Endometrium (tissue), 2 donors: ENCODE results near the gene PCBP4.

Experiments
- FAIRE-seq: peaks from 2 replicates; lab custom pipeline; 2012; peaks lifted over from hg19 to GRCh38; lab: Jason Lieb, UNC
- donor health status: control.
- donor health status: control.

PCBP4 gene

GRCh38 chr3:51970606-51971300 lies 3.5 kb upstream of the PCBP4 start:
- FAIRE-seq: no peak

GRCh38 chr3:51969841-51970240 lies 2.6 kb upstream of the PCBP4 start:
- FAIRE-seq: no peak

DNA sequence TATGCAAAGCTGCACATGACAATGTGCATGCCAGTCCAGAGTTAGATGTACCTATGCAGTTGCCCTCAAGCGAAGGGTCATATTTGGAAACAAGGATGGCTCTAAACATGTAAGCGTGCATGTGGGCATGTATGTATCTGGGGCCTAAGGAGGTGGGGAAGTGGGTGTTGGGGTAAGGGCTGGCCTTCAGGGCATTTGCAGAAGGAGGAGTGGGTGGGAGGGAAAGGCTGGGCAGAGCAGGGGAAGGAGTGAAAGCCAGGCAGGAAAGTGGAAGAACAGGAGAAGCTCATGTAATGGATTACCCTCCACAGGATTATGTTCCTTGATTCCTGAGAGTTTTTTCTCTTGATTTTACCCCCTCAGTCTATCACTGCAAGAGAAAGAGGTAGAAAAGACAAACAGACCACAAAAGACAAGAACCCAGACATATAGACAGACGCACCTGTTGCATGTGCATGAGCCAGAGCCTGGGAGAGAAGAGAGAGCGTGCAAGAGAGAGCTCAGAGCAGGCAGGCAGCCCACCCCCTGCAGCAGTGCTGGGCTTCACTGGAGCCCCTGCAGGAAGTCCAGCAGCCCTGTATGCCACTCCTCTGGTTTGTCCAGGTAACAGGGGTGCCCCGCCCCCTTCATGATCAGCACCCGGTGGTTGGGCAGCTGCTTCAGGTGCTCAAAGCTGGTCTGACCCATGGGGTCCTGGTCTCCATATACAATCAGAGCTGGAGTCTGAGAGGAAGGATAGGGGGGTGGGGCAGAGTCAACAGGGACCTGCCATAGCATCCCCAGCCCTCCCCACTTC lies 1.8 kb upstream of the PCBP4 start:
- FAIRE-seq: no peak

- no peak for FAIRE-seq
These were observed 1.0 kb upstream of the PCBP4 start for GRCh38 chr3:51968170-51968775.

DNA sequence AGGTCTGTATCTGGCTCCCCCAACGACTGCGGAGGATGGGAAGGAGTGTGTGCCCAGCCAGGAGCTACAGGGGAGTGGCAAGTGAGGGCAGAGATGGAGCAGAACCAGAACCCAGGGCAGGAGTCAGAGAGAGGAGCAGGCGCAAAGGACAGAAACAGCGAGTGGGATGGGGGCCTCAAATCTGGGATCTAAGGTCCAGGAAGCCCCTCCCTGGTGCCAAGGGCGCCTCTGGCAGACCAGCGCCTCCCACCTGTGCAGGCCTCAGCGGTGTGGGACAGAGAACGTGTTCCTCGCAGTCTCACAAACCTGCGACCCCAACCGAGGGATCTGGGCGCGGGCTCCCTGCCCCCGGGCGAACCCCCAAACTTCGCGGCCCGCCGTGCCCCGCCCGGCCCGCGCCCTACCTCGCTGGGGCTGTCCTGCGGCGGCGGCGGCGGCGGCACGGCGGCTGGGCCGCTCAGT lies 301 bp downstream of the PCBP4 start:
- no peak for FAIRE-seq

DNA sequence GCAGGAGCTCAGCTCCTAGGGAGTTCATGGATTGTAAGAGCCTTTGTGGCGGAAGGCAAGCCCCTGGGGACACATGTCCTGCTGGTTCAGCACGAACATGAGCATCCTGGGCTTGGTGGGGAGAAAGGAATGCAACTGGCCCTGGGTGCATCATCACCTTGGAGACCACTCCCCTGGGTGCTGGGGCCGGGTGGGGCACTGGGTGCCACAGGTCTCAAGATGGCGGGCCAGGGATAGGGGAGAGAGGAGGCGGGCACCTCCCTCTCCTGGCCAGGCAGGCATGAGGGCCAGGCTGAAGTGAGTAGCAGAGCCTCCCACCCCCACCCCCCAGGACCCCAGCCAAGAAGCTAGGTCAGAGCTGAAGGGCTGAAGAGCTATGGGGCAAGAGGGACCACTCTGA lies 768 bp downstream of the PCBP4 start:
- no peak for FAIRE-seq

- no peak for FAIRE-seq
These were observed 1.2 kb downstream of the PCBP4 start for GRCh38 chr3:51966016-51966415.

DNA sequence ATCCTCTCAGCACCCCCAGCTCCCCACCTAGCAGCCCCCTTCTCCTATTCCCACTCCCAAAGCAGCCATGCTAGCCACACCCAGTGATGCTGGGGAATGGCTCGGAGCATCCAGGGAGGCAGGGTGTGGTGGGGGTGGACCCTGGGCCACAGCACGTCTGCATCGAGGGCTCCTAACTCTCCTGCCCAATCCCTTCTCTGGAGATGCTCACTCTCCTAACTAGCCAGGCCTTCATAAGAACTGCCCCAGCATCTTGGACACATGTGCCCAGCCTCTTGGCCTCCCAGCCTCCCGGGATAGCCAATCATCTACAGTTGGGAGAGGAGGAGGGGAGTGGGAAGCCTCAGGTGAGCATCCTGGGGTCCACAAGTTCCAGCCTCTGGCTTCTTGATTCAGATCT lies 2.7 kb downstream of the PCBP4 start:
- FAIRE-seq: no peak

- no peak for FAIRE-seq
These were observed 3.3 kb downstream of the PCBP4 start for GRCh38 chr3:51963951-51964451.

GRCh38 chr3:51962854-51963530 lies 4.3 kb downstream of the PCBP4 start:
- FAIRE-seq: no peak

DNA sequence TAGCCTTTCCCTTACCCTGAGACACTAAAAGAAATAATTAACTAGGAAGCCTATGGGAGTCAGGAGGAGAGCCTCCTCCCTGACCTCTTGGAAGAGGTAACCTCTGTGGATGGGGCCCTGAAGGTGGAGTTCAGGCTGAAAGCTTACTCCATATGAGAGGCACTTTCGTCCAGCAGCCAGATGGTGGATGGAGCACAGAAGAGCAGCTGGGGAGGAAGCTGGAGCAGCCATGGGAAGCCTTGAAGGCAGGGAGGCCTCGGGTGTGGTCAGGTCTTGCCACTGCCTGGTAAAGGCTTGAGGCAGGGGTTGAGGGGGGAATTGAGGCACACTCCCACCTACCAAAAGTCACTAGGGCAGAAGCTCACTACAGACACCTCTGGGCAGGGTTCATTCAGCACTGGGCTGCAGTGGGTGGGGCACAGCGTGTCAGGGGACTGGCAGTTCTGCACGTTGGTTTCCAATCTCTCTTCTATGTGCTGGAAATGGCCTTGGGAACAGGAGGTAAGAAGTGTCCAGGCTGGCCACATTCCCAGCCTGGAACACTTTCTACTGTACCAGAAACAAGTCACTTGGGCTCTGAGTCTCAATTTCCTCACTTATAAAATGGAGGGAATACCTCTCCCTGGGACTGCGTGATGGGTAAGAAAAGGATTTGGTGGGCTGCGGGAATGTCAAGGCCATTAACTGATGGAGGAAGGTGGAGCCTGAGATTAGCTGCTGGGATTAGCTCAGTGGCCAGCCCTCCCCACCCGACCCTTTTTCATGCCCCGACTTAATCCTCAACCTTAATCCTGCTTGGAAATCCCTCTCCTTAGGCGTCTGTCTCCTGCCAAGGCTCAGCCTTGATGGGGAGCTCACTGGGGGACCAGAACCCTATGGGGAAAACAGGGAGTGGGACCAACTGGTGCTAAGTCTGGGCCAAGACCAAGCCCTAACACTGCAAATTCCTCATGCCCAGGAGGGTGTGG lies 5.4 kb downstream of the PCBP4 start:
- FAIRE-seq: no peak

DNA sequence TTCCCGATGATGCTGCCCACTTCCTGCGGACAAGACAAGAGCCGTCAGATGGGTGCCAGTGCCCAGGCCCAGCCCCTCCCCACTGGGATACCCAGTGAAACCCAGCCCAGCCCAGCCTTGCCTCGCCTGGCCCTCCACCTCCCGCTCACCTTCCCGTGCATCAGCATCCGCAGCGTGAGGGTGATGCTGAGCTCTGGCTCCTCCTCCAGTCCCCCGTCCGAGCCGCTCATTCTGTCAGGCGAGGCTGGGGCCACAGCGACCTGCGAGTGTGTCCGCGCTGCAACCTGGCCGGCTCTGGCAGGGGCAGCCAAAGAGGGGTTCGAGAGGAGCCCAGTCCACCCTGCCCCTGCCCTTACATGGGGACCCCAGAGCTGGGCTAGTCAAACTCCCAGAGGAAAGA lies 6.2 kb downstream of the PCBP4 start:
- no peak for FAIRE-seq

DNA sequence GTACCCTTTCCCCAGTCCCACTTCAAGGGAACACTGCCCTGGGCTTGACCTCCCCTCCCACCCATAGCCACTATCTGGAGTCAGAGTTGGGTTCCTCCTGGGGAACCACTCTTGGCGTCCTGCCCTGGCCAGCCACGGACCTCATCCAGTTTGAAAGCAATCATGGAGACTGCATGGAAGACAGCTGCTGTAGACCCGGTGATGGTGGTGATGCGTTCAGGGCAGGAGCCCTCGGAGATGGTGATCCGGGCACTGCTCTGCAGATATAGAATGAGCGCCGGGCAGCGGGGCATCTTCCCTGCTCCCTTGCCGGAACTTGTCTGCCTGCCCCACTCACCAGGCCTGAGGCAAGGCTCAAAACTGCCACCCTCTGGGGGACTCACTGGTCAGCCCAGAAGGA lies 6.9 kb downstream of the PCBP4 start:
- FAIRE-seq: no peak

DNA sequence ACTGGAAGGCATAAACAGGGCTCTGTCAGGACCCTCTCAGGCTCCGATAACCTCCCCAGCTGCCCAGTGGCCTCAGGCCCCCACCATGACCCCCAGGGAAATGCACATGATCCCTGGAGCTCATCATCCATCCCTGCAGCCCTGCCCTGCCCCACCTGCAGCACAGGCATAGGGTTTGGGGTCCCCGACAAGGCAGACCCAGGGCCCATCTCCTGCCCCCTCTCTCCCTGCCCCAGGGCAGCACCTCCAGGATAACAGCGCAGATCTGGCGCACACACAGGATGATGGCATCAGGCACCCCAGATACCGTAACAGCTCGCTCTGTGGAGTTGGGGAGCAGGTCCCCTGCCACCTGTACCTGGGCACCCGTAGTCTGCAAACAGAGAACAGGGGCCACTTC lies 7.6 kb downstream of the PCBP4 start:
- no peak for FAIRE-seq

DNA sequence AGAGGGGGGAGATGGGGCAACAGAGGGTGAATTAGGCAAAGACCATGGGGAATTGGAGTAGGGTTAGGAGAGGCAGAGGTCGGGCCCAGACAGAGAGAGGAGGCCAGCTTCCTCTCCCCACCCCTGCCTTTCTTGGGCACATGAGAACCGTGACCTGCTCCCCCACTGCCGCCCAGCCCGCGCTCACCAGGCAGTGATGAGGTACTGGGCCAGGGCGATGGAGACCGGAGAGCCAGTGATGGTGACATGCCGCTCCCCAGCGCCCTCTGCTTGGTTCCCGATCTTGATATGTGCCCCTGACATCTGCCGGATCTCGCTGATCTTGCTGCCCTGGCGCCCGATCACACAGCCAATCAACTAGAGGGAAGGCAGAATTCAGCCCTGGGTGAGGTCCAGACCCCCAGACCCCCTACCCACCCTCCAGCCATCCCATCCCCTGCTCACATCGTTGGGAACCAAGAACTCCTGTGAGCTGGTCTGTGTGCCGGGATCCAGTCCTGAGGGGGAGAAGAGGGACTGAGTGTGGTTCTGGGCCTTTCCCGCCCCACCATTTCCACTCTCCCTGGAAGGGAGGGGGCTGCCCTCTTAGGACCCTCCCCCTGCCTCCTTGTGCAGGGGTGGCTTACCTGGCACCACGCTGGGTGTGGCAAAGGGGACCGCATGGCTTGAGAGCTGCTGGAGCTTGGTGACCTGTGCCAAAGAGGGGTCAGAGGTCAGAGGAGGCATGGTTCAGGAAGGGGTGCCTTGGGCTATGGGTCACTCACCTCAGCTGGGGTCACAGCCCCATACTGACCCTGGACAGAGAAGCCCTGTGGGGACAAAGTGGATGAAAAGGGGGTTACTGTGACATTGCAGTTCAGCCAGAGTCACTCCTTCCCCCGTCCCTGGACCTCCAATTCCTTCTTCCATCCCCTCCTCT lies 8.4 kb downstream of the PCBP4 start:
- FAIRE-seq: no peak

GRCh38 chr3:51957520-51958205 lies 9.6 kb downstream of the PCBP4 start:
- FAIRE-seq: no peak

- no peak for FAIRE-seq
These were observed 11.1 kb downstream of the PCBP4 start for GRCh38 chr3:51955893-51956770.

GRCh38 chr3:51955175-51955892 lies 11.9 kb downstream of the PCBP4 start, which contains the start of gene GPR62:
GPR62 (plus strand) TSS chr3:51955381; CDS start chr3:51955653, 272 bp downstream.
- FAIRE-seq: no peak
